ENCODE data around the gene ANKRD18B. TPM values are rescaled to one million over a fixed set of nuclear protein-coding genes. Genes with fewer than 3 reads are reported as not detected.

The ANKRD18B gene
- total and polyA plus RNA-seq, 9 of the 15 experiments (the other 6 are each of a cell fraction or from before 2014, with no cell fraction given), result 0.43 to 12.6 (median 1.8) TPM

DNA sequence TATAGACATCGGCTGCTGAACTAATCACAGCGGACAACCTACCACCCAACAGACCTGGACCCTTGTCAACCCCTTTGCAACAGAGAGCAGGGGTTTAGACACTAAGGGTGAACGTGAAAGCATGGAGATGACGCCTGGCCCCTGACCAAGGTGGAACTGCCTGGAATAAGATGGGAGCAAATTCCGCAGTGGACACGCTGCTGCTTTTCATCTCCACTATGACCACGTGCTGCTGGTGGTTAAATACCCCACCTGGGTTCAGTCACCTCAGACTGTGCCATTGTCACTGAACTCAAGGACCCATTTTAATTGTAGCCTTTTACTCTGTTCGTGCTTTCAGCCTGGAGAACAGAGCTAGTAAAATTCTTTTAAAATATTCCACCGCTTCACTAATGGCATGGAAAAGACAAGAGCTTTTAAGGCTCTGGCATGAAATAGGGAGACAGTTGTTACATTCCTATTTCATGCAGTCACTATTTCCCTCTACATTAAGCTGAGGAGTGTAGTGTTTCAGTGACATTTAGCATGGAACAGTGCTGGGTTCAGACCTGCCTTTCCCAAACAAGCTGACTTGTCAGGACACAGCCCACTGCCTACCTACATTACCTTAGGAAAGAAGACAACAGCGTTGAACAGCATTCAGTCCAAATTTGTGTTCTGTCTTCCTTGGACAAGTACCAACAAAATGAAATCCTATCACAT, 96.8 kb downstream of the ANKRD18B start:
- in situ Hi-C loops (cut with MboI), result no loop called here
- Histone ChIP-seq H3K4me2 (ENCODE audit: insufficient read depth, low read length) (no peak overlapping the region), H3K4me1 (replicated peaks in 1 of 2; ENCODE audit: control insufficient read depth in 2 of 2, insufficient read depth in 2 of 2, low read length in 2 of 2) (peaks cover 6 to 24% of the 10 kb centered on the region in 2 experiments; a peak in 3 of 5 replicates), H3K27me3 (ENCODE audit: control insufficient read depth in 2 of 2, insufficient read depth in 2 of 2, low read length in 2 of 2) (no peaks in the 10 kb centered on the region), H3K4me3 (no peak overlapping the region), H3K9me3 (replicated peaks; ENCODE audit: control insufficient read depth, insufficient read depth, low read depth, low read length) (no peaks in the 10 kb centered on the region), H2AFZ (ENCODE audit: low read depth, low read length) (peak overlapping the region; percentile 38), H3K36me3 (ENCODE audit: control insufficient read depth, insufficient read depth, low read length) (no peaks in the 10 kb centered on the region; the same call in 2 of the 3 replicates), H3K79me2 (ENCODE audit: control insufficient read depth, insufficient read depth, low read length) (no peaks in the 10 kb centered on the region), H3K9ac (ENCODE audit: insufficient read depth in 1 of 2, low read depth in 2 of 2, low read length in 2 of 2) (no peak overlapping the region), H3K9me1 (ENCODE audit: control insufficient read depth, insufficient read depth, low read length) (no peaks in the 10 kb centered on the region), H4K20me1 (replicated peaks; ENCODE audit: control insufficient read depth, insufficient read depth, low read length) (no peaks in the 10 kb centered on the region), H3K27ac (ENCODE audit: extremely low read depth, low read depth, low read length) (no peak overlapping the region; the same call in 2 of the 3 replicates)
- no peak for FAIRE-seq
- DNase-seq (ENCODE audit: extremely low read depth in 1 of 4, low spot score in 3 of 4), result no peak
- no TSS peak for BruUV-seq (replicated peaks)
- ATAC-seq, result no peak
- intact Hi-C loops (cut with micrococcal nuclease), result loop anchor here (10.0 kb wide), 1 partner anchor 216 kb away; the partner anchor contains the start of gene AQP7
- POLR2A ChIA-PET, result no interaction called here
- CTCF ChIA-PET (ENCODE audit: low intra/inter-chr PET ratio), result no interaction called here
- TF ChIP-seq NR4A1 (CRISPR knock-in tag; IDR thresholded peaks at IDR 0.05) (no peak), NR4A1 (tag; IDR thresholded peaks at IDR 0.05) (peak; percentile 47; the same call in 1 of the 2 replicates), XRCC5 (IDR thresholded peaks at IDR 0.05; ENCODE audit: low read depth, low read length) (no peak)
- WGBS (ENCODE audit: insufficient coverage, low coverage, missing lambda C conversion rate), result 70% methylated on average over 10 of the region's 10 CpGs

Small RNA genes within 50 kb of the gene (small RNA-seq; reads per million reads assigned to genes)
- gene AL139008.1 (not detected), gene PRSS3P4 (not detected)

Other genes with a start within 250 kb of the ANKRD18B start
- gene NFX1, start 233.7 kb upstream of the ANKRD18B start, total RNA-seq (2014; rRNA removed), result 22.1 and 23.8 TPM in 2 replicates
- 26.3 and 28.7 TPM in 2 replicates for gene NFX1, start 233.7 kb upstream of the ANKRD18B start, total RNA-seq (2014; rRNA removed; fragmentation: Illumina TruSeq; extraction: Trizol)
- 24.8 and 26.8 TPM in 2 replicates for gene NFX1, start 233.7 kb upstream of the ANKRD18B start, total RNA-seq (2015; rRNA removed; fragmentation: Illumina TruSeq; extraction: Trizol)
- gene NFX1, start 233.7 kb upstream of the ANKRD18B start, total RNA-seq (2021), result 29.9 and 30.8 TPM in 2 replicates
- 36.5 and 38.9 TPM in 2 replicates for gene NFX1, start 233.7 kb upstream of the ANKRD18B start, polyA plus RNA-seq (2011; rRNA removed)
- gene NFX1, start 233.7 kb upstream of the ANKRD18B start, polyA plus RNA-seq (2014; fragmentation: Illumina TruSeq; extraction: Trizol), result 32.7 and 38.5 TPM in 2 replicates
- gene NFX1, start 233.7 kb upstream of the ANKRD18B start, polyA plus RNA-seq (2014; fragmentation: Nextera tagmentation; extraction: Ambion mirVana), result 10 to 100 TPM in 1 of 2 experiments, 1 to 10 TPM in 1; 8.8 to 32.5 TPM
- gene NFX1, start 233.7 kb upstream of the ANKRD18B start, polyA plus RNA-seq (2014; rRNA removed), result 24.0 TPM in 2 replicates
- not detected in 2 replicates for gene AQP7, start 121.7 kb upstream of the ANKRD18B start, total RNA-seq (2014; rRNA removed)
- gene AQP7, start 121.7 kb upstream of the ANKRD18B start, total RNA-seq (2014; rRNA removed; fragmentation: Illumina TruSeq; extraction: Trizol), result 0.06 TPM in 1 of 2 replicates, not detected in the other
- gene AQP7, start 121.7 kb upstream of the ANKRD18B start, total RNA-seq (2015; rRNA removed; fragmentation: Illumina TruSeq; extraction: Trizol), result not detected in 2 replicates
- gene AQP7, start 121.7 kb upstream of the ANKRD18B start, total RNA-seq (2021), result 0.04 and 0.13 TPM in 2 replicates
- 0.50 and 0.53 TPM in 2 replicates for gene AQP7, start 121.7 kb upstream of the ANKRD18B start, polyA plus RNA-seq (2011; rRNA removed)
- 0.07 and 0.15 TPM in 2 replicates for gene AQP7, start 121.7 kb upstream of the ANKRD18B start, polyA plus RNA-seq (2014; fragmentation: Illumina TruSeq; extraction: Trizol)
- under 1 TPM in 1 of 2 experiments, not detected in 1; 0.11 TPM for gene AQP7, start 121.7 kb upstream of the ANKRD18B start, polyA plus RNA-seq (2014; fragmentation: Nextera tagmentation; extraction: Ambion mirVana)
- 0.04 and 0.46 TPM in 2 replicates for gene AQP7, start 121.7 kb upstream of the ANKRD18B start, polyA plus RNA-seq (2014; rRNA removed)
- gene AQP3, start 76.7 kb upstream of the ANKRD18B start, total RNA-seq (2014; rRNA removed), result 17.6 and 26.9 TPM in 2 replicates
- 11.1 and 12.8 TPM in 2 replicates for gene AQP3, start 76.7 kb upstream of the ANKRD18B start, total RNA-seq (2014; rRNA removed; fragmentation: Illumina TruSeq; extraction: Trizol)
- gene AQP3, start 76.7 kb upstream of the ANKRD18B start, total RNA-seq (2015; rRNA removed; fragmentation: Illumina TruSeq; extraction: Trizol), result 13.3 and 15.1 TPM in 2 replicates
- 25.5 and 27.1 TPM in 2 replicates for gene AQP3, start 76.7 kb upstream of the ANKRD18B start, total RNA-seq (2021)
- 25.8 and 31.5 TPM in 2 replicates for gene AQP3, start 76.7 kb upstream of the ANKRD18B start, polyA plus RNA-seq (2011; rRNA removed)
- 25.0 and 30.0 TPM in 2 replicates for gene AQP3, start 76.7 kb upstream of the ANKRD18B start, polyA plus RNA-seq (2014; fragmentation: Illumina TruSeq; extraction: Trizol)
- 1 to 10 TPM; 4.2 to 6.0 TPM for gene AQP3, start 76.7 kb upstream of the ANKRD18B start, polyA plus RNA-seq (2014; fragmentation: Nextera tagmentation; extraction: Ambion mirVana)
- gene AQP3, start 76.7 kb upstream of the ANKRD18B start, polyA plus RNA-seq (2014; rRNA removed), result 25.3 and 29.9 TPM in 2 replicates
- 23.0 and 37.0 TPM in 2 replicates for gene NOL6, start 50.3 kb upstream of the ANKRD18B start, total RNA-seq (2014; rRNA removed)
- 23.0 and 27.0 TPM in 2 replicates for gene NOL6, start 50.3 kb upstream of the ANKRD18B start, total RNA-seq (2014; rRNA removed; fragmentation: Illumina TruSeq; extraction: Trizol)
- gene NOL6, start 50.3 kb upstream of the ANKRD18B start, total RNA-seq (2015; rRNA removed; fragmentation: Illumina TruSeq; extraction: Trizol), result 29.8 and 31.0 TPM in 2 replicates
- gene NOL6, start 50.3 kb upstream of the ANKRD18B start, total RNA-seq (2021), result 58.9 and 61.1 TPM in 2 replicates
- gene NOL6, start 50.3 kb upstream of the ANKRD18B start, polyA plus RNA-seq (2011; rRNA removed), result 23.5 and 42.1 TPM in 2 replicates
- gene NOL6, start 50.3 kb upstream of the ANKRD18B start, polyA plus RNA-seq (2014; fragmentation: Illumina TruSeq; extraction: Trizol), result 49.9 and 51.2 TPM in 2 replicates
- 1 to 10 TPM; 7.7 to 9.4 TPM for gene NOL6, start 50.3 kb upstream of the ANKRD18B start, polyA plus RNA-seq (2014; fragmentation: Nextera tagmentation; extraction: Ambion mirVana)
- 33.5 and 35.0 TPM in 2 replicates for gene NOL6, start 50.3 kb upstream of the ANKRD18B start, polyA plus RNA-seq (2014; rRNA removed)